Calu3 (cell line): ENCODE results near the gene HDAC4. TPM values are rescaled to one million over a fixed set of nuclear protein-coding genes. Genes with fewer than 3 reads are reported as not detected.

Source experiments
- BruUV-seq: library from RNA; stranded (reverse); fragments of 400-500 nt; replicated peaks from 2 replicates; lab custom pipeline; 2021; lab: Mats Ljungman, UMichigan
- CTCF ChIA-PET: fragments of 300-600 bp; sonication (Branson Sonifier 250); formaldehyde crosslinking; loops from one replicate; lab custom pipeline; 2022; ENCODE audit warnings: antibody characterized with exemption; lab: Charles Lee
- DNase-seq: peaks from one replicate; pipeline ENCODE4 v3.0.0; 2022
- H3K27ac Mint-ChIP-seq: one replicate; pipeline ENCODE4 v1.8.0; 2022; ENCODE audit warnings: mixed read lengths; ENCODE audit not compliant: unreplicated experiment
- H3K27me3 Mint-ChIP-seq: one replicate; pipeline ENCODE4 v1.8.0; 2022; ENCODE audit warnings: mixed read lengths; ENCODE audit not compliant: unreplicated experiment
- H3K36me3 Mint-ChIP-seq: one replicate; pipeline ENCODE4 v1.8.0; 2022; ENCODE audit warnings: mild to moderate bottlenecking, moderate library complexity, mixed read lengths; ENCODE audit not compliant: insufficient read depth, unreplicated experiment
- H3K4me1 Mint-ChIP-seq: one replicate; pipeline ENCODE4 v1.8.0; 2022; ENCODE audit warnings: mild to moderate bottlenecking, low read depth, mixed read lengths; ENCODE audit not compliant: unreplicated experiment
- H3K4me3 Mint-ChIP-seq: one replicate; pipeline ENCODE4 v1.8.0; 2022; ENCODE audit warnings: mild to moderate bottlenecking, low read depth, moderate library complexity, mixed read lengths; ENCODE audit not compliant: unreplicated experiment
- H3K9me3 Mint-ChIP-seq: one replicate; pipeline ENCODE4 v1.8.0; 2022; ENCODE audit warnings: low read depth, mixed read lengths; ENCODE audit not compliant: unreplicated experiment
- intact Hi-C: fragments of 100-400 bp; cut with micrococcal nuclease; formaldehyde crosslinking; loops from one replicate; pipeline ENCODE4 v1.10.0; 2022; ENCODE audit not compliant: unreplicated experiment
- total RNA-seq: library from RNA; stranded (reverse); gene quantifications from 2 replicates; pipeline ENCODE4 v1.2.3, GENCODE V29; 2022
- TF ChIP-seq, protein P1 (sequence below): fragments of 200-600 bp; IDR thresholded peaks from one replicate; pipeline ENCODE4 v1.8.0; 2022; ENCODE audit warnings: antibody characterized with exemption; ENCODE audit not compliant: unreplicated experiment

The HDAC4 gene
- total RNA-seq, 1 experiment from 2014 or later, result 39.6 TPM

GRCh38 chr2:239002591-239002953, 398.2 kb downstream of the HDAC4 start:
- TF ChIP-seq, protein P1, sequence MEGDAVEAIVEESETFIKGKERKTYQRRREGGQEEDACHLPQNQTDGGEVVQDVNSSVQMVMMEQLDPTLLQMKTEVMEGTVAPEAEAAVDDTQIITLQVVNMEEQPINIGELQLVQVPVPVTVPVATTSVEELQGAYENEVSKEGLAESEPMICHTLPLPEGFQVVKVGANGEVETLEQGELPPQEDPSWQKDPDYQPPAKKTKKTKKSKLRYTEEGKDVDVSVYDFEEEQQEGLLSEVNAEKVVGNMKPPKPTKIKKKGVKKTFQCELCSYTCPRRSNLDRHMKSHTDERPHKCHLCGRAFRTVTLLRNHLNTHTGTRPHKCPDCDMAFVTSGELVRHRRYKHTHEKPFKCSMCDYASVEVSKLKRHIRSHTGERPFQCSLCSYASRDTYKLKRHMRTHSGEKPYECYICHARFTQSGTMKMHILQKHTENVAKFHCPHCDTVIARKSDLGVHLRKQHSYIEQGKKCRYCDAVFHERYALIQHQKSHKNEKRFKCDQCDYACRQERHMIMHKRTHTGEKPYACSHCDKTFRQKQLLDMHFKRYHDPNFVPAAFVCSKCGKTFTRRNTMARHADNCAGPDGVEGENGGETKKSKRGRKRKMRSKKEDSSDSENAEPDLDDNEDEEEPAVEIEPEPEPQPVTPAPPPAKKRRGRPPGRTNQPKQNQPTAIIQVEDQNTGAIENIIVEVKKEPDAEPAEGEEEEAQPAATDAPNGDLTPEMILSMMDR, result no peak
- no peak for DNase-seq
- Mint-ChIP-seq H3K27me3 (peaks cover 83% of the 10 kb centered on the region), H3K9me3 (peaks cover 4% of the 10 kb centered on the region), H3K4me1 (peaks cover 16% of the 10 kb centered on the region), H3K36me3 (no peaks in the 10 kb centered on the region), H3K4me3 (no peak overlapping the region), H3K27ac (no peak overlapping the region)
- no TSS peak for BruUV-seq
- intact Hi-C loops, result no loop called here
- CTCF ChIA-PET, result no interaction called here

DNA sequence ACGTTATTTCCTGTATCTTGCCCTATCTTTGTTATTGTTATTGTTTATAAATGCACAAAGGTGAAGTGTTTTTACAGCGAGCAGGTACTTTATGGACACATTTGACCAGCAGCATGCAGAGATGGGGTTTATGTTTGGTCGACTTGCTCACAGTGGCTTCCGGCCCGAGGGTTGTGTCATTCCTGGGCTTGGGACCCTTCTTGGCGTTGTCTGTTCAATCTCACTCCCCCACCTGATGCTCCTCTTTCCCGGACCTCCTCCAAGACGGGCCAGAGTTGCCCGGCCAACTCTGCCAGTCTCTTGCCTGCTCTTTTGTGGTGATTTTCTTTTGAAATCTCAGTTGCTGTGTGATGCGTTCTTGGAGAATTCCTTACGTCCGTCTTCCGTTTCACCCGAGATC, 399.0 kb downstream of the HDAC4 start:
- BruUV-seq, result no TSS peak
- no peak overlapping the region for H3K27ac Mint-ChIP-seq
- TF ChIP-seq, protein P1, result no peak
- peaks cover 12% of the 10 kb centered on the region for H3K4me1 Mint-ChIP-seq
- H3K27me3 Mint-ChIP-seq, result peaks cover 77% of the 10 kb centered on the region
- H3K4me3 Mint-ChIP-seq, result no peak overlapping the region
- no peak for DNase-seq
- CTCF ChIA-PET, result no interaction called here
- intact Hi-C loops, result no loop called here
- no peaks in the 10 kb centered on the region for H3K36me3 Mint-ChIP-seq
- peaks cover 4% of the 10 kb centered on the region for H3K9me3 Mint-ChIP-seq

DNA sequence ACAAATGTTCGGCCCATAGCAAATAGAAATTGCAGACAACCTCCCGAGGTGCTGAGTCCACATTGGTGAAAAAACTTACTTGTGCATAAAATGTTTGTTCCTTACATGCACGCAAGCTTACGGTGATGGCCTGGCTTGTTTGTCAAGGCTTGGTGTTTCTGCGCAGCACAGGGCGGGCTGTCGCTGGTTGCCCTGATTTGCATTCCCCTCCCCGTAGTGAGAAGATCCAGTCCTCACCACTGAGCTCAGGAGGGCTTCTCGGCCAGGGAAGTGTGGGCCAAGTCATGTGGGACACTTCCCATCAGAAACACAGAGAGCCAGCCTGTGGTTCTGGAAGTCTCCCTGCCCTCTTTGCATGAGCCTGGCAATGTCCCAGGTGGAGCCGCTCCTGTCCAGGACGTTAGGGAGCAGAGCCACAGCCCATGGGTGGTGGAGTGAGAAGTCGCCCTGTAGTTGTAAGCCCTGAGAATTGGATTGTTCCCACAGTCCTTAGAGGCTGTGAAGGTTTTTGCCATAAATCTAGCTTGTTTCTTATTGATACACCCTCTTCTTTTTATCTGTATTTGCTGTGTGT, 400.2 kb downstream of the HDAC4 start:
- CTCF ChIA-PET, result interaction anchor here (0.6 kb wide), 1 partner anchor 269 kb away, joined by 3 read pairs; no protein-coding TSS in a partner anchor
- no peaks in the 10 kb centered on the region for H3K36me3 Mint-ChIP-seq
- TF ChIP-seq, protein P1, result no peak
- intact Hi-C loops, result no loop called here
- H3K4me3 Mint-ChIP-seq, result no peak overlapping the region
- peaks cover 5% of the 10 kb centered on the region for H3K9me3 Mint-ChIP-seq
- BruUV-seq, result no TSS peak
- no peaks in the 10 kb centered on the region for H3K4me1 Mint-ChIP-seq
- no peak for DNase-seq
- peaks cover 65% of the 10 kb centered on the region for H3K27me3 Mint-ChIP-seq
- no peak overlapping the region for H3K27ac Mint-ChIP-seq

- Mint-ChIP-seq H3K4me3 (no peak overlapping the region), H3K27ac (no peak overlapping the region), H3K27me3 (peaks cover 60% of the 10 kb centered on the region), H3K9me3 (peaks cover 7% of the 10 kb centered on the region), H3K36me3 (no peaks in the 10 kb centered on the region), H3K4me1 (no peaks in the 10 kb centered on the region)
- intact Hi-C loops, result no loop called here
- no peak for DNase-seq
- TF ChIP-seq, protein P1, result no peak
- BruUV-seq, result no TSS peak
- CTCF ChIA-PET, result no interaction called here
Measured at GRCh38 chr2:239000089-239000488, 400.7 kb downstream of the HDAC4 start.
